Muscle of leg (tissue), 11 donors: ENCODE measurements around the gene ITGA11. TPM values are rescaled to one million over a fixed set of nuclear protein-coding genes. Genes with fewer than 3 reads are reported as not detected.
A peak's percentile ranks its signal among the peaks of the same experiment; 100 is the strongest.

Experiments
- DNase-seq: peaks from one replicate; pipeline ENCODE4 v3.0.0; 2013
- H3K27ac ChIP-seq: one replicate; pipeline ENCODE4 v1.5.1; 2013; ENCODE audit warnings: mild to moderate bottlenecking, low read length, control low read depth
- H3K27me3 ChIP-seq: one replicate; pipeline ENCODE4 v1.6.1; 2013; ENCODE audit warnings: low read length; ENCODE audit not compliant: control insufficient read depth, insufficient read depth
- H3K36me3 ChIP-seq: one replicate; pipeline ENCODE4 v1.6.1; 2013; ENCODE audit warnings: low read length; ENCODE audit not compliant: control insufficient read depth, insufficient read depth
- H3K4me1 ChIP-seq: one replicate; pipeline ENCODE4 v1.6.1; 2013; ENCODE audit warnings: low read length; ENCODE audit not compliant: control insufficient read depth, insufficient read depth
- H3K4me3 ChIP-seq: one replicate; pipeline ENCODE4 v1.5.1; 2013; ENCODE audit warnings: low read length, control low read depth
- H3K9me3 ChIP-seq: replicated peaks from 2 replicates; pipeline ENCODE4 v1.6.1; 2013; ENCODE audit warnings: low read depth, low read length; ENCODE audit not compliant: control insufficient read depth
- WGBS: methylation state at CpG from one replicate; pipeline ENCODE4 v1.1.5; 2013; ENCODE audit warnings: missing lambda C conversion rate; ENCODE audit not compliant: insufficient coverage; 5-methylcytosine and 5-hydroxymethylcytosine counted together
- polyA plus RNA-seq, 8 donors: library from polyadenylated mRNA; unstranded; fragments of 120-200 nt; gene quantifications; one replicate each; pipeline versions ENCODE4 v1.2.1 to v1.2.3, GENCODE V29; 2013; ENCODE audit warnings: inconsistent platforms in 1 of 8, low replicate concordance in 1 of 8; ENCODE audit not compliant: insufficient read length in 8 of 8, insufficient read depth in 1 of 8
- total RNA-seq: library from RNA; stranded (reverse); fragments of 120-200 nt; gene quantifications from one replicate; pipeline ENCODE4 v1.2.4, GENCODE V29; 2013

Gene ITGA11
- total and polyA plus RNA-seq, 9 donors = 1.8 to 17.9 (median 5.5) TPM

GRCh38 chr15:68279779-68280753 lies 151.9 kb downstream of the ITGA11 start:
- H3K4me1 ChIP-seq = peaks cover 28% of the 10 kb centered on the region
- WGBS = 58% methylated on average over 7 of the region's 11 CpGs
- H3K9me3 ChIP-seq = no peaks in the 10 kb centered on the region
- H3K36me3 ChIP-seq = peaks cover 11% of the 10 kb centered on the region
- H3K4me3 ChIP-seq = peak overlapping the region; percentile 1
- no peak overlapping the region for H3K27ac ChIP-seq
- H3K27me3 ChIP-seq = no peaks in the 10 kb centered on the region
- no peak for DNase-seq

GRCh38 chr15:68278595-68279405 lies 153.2 kb downstream of the ITGA11 start:
- Histone ChIP-seq H3K36me3 (peaks cover 6% of the 10 kb centered on the region), H3K27me3 (no peaks in the 10 kb centered on the region), H3K4me3 (peak overlapping the region; percentile 96), H3K27ac (peak overlapping the region; percentile 99), H3K9me3 (no peaks in the 10 kb centered on the region), H3K4me1 (peaks cover 28% of the 10 kb centered on the region)
- DNase-seq = peak; percentile 54
- WGBS = 0% methylated on average over 16 of the region's 23 CpGs

GRCh38 chr15:68278345-68278594 lies 153.7 kb downstream of the ITGA11 start:
- H3K27me3 ChIP-seq = no peaks in the 10 kb centered on the region
- H3K36me3 ChIP-seq = peaks cover 6% of the 10 kb centered on the region
- DNase-seq = no peak
- H3K9me3 ChIP-seq = no peaks in the 10 kb centered on the region
- WGBS = 0% methylated on average over 22 of the region's 22 CpGs
- peak overlapping the region; percentile 96 for H3K4me3 ChIP-seq
- peaks cover 28% of the 10 kb centered on the region for H3K4me1 ChIP-seq
- peak overlapping the region; percentile 99 for H3K27ac ChIP-seq

DNA sequence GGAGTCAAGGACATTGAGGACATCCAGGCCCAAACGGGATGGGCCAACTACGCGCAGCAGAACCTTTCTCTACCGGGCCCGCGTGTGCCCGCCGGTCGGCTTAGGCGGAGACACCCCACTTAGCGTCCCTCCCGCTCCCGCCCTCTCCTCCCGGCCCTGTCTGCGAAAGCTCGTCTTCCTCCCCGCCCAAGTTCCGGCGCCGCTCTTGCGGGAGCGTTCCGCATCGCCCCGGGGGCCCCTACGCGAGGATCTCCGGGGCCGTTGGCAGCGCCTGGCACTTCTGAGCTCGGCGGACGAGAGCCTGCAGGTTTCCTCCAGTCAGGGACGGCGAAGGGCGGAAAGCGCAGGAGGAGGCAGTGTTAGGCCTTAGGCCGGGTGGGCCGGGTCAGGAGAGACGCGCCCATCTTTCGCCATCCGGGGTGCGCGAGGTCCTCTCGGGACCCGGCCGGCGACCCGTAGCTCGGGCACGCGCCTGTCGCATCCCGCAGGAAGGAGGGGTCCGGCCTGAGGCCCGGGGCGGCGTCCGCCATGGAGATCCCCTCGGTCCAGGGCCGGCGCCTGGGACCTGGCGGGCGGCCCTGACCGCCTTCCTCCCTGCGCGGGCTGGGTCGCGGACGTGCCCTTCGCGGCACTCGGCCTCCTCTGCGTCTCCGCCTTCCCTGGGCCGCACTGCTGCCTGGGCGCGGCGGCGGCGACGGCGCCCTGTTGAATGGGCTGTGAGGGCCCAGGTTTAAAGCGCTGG lies 154.2 kb downstream of the ITGA11 start, which contains the start of gene FEM1B:
Gene FEM1B, plus strand, starts transcription at position 143 of the 742 bp plus-strand sequence. CDS start 673 bp downstream, outside the sequence.
- H3K4me1 ChIP-seq = peaks cover 28% of the 10 kb centered on the region

DNA sequence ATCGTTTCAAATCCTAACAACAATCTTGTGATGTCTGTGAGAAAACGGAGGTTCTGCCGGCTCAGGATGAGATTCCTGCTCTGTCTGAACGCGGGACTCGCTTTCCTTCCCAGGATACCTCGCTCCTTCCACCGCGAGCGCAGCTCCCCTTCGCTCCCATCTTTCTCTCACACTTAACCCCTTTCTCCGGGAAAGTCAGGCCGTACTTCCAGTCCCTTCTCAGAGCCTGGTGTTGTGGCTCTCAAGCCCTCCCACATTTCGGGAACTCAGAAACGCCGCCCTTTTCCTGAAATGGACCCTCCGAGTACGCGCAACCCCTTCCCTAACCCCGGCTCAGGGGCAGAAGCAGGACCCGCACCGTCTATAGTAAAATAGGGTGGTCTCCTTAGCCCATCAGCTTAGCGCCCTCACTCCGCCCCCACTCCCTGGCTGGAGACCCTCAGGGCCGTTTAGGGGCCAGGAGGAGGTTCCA lies 154.8 kb downstream of the ITGA11 start:
- peak; percentile 93 for DNase-seq
- 0% methylated on average over 18 of the region's 25 CpGs for WGBS
- Histone ChIP-seq H3K36me3 (peaks cover 6% of the 10 kb centered on the region), H3K4me3 (peak overlapping the region; percentile 96), H3K9me3 (no peaks in the 10 kb centered on the region), H3K27me3 (no peaks in the 10 kb centered on the region), H3K4me1 (peaks cover 28% of the 10 kb centered on the region), H3K27ac (peak overlapping the region; percentile 99)

More for the DNA sequence above, 154.2 kb downstream of the ITGA11 start, which contains the start of gene FEM1B:
- H3K27ac ChIP-seq = peak within 1 kb of the TSS; percentile 99
- WGBS = under 1% methylated on average over 85 of the region's 85 CpGs
- H3K4me3 ChIP-seq = peak within 1 kb of the TSS; percentile 96
- peak; percentile 98 for DNase-seq
- H3K36me3 ChIP-seq = peaks cover 6% of the 10 kb centered on the region
- no peaks in the 10 kb centered on the region for H3K9me3 ChIP-seq
- no peaks in the 10 kb centered on the region for H3K27me3 ChIP-seq

- Histone ChIP-seq H3K27me3 (no peaks in the 10 kb centered on the region), H3K9me3 (no peaks in the 10 kb centered on the region), H3K4me3 (peak overlapping the region; percentile 96), H3K27ac (peak overlapping the region; percentile 99), H3K4me1 (peaks cover 23% of the 10 kb centered on the region), H3K36me3 (peaks cover 6% of the 10 kb centered on the region)
- DNase-seq = no peak
- 18% methylated on average over 2 of the region's 3 CpGs for WGBS
Observed at GRCh38 chr15:68276668-68277067, 155.3 kb downstream of the ITGA11 start.

- Histone ChIP-seq H3K27ac (no peak overlapping the region), H3K27me3 (no peaks in the 10 kb centered on the region), H3K4me3 (no peak overlapping the region), H3K9me3 (no peaks in the 10 kb centered on the region), H3K4me1 (peaks cover 17% of the 10 kb centered on the region), H3K36me3 (peaks cover 4% of the 10 kb centered on the region)
- 60% methylated on average over 1 of the region's 3 CpGs for WGBS
- DNase-seq = no peak
Observed at GRCh38 chr15:68275165-68275746, 156.7 kb downstream of the ITGA11 start.

DNA sequence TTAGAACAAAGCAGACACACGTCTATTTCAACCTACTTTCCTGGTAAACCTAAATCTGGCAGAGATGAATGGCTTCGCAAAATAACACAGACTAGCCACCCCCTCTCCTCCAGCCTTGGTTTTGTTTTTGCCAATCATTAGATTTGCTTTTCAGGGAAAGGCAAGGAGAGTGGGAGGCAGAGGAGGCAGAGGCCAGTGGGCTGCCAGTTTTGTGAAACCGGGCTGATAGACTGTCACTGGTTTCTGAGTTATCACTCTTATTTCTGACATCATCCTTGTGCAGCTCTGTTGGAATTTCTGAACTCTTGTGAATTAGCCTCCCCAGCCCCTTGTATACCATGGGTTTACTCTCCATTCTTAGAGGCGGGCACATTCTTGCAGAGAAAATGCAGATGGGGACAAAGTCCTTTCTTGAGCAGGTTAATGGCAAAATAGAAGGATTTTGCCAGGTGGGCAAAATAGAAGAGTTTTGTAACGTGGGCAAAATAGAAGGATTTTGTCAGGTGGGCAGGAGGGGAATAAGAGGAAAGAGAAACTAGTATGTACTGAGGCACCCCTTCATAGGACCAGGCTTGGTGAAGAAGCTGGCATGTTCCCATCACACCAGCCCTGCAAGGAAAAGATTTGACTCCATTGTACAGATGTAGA lies 157.6 kb downstream of the ITGA11 start:
- no peak for DNase-seq
- H3K27ac ChIP-seq = no peak overlapping the region
- peaks cover 2% of the 10 kb centered on the region for H3K36me3 ChIP-seq
- no peaks in the 10 kb centered on the region for H3K9me3 ChIP-seq
- H3K4me3 ChIP-seq = no peak overlapping the region
- no peaks in the 10 kb centered on the region for H3K27me3 ChIP-seq
- WGBS = 86% methylated on average over 1 of the region's 5 CpGs
- peaks cover 11% of the 10 kb centered on the region for H3K4me1 ChIP-seq

GRCh38 chr15:68272721-68273271 lies 159.2 kb downstream of the ITGA11 start:
- DNase-seq = no peak

More at GRCh38 chr15:68272721-68273271, 159.2 kb downstream of the ITGA11 start:
- H3K36me3 ChIP-seq = no peaks in the 10 kb centered on the region
- peaks cover 9% of the 10 kb centered on the region for H3K4me1 ChIP-seq
- WGBS = no CpG with 5 or more reads among the region's 1 CpG
- no peak overlapping the region for H3K27ac ChIP-seq
- no peaks in the 10 kb centered on the region for H3K9me3 ChIP-seq
- H3K27me3 ChIP-seq = no peaks in the 10 kb centered on the region
- no peak overlapping the region for H3K4me3 ChIP-seq
